ENCODE measurements around the gene HOXC9. TPM values are rescaled to one million over a fixed set of nuclear protein-coding genes. Genes with fewer than 3 reads are reported as not detected.

The HOXC9 gene
- polyA plus RNA-seq, 4 donors = 19.1 to 33.6 (median 28.1) TPM

DNA sequence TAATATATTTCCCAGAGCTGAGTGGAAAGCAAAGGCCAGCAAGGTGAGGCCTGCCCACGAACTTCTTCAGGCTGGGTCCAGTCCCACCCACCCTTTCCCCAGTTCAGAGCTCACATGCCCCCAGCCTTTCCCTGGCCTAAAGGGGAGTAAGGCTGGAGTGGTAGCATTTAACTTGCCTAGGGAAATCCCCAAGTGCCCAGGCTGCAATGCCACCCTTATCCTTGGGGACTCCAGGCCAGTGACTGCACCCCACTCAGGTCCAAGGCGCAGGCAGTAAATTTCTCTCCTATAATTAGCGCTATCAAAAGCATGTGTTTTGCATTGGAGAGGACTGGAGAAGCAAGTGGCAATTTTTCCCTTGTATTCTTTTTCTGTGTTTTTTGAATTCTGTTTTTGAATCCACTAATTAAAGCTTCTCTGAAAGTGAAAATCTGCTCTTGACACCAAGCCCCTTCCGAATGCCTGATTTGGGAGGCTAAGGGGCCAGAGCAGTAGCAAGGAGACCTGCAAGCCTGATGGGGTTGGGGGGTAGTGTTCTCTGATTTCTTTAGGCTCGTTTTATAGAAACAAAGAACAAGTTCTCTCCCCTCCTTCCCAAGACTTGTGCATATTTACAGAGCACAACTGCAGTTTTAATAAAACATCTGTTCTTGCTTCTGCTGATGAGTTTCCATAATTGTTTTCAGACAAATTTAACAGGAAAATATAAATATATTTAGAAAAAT is 24.8 kb downstream of the HOXC9 start:
- DNase-seq (ENCODE audit: low read depth in 4 of 4, low spot score in 2 of 4) = no peak

DNA sequence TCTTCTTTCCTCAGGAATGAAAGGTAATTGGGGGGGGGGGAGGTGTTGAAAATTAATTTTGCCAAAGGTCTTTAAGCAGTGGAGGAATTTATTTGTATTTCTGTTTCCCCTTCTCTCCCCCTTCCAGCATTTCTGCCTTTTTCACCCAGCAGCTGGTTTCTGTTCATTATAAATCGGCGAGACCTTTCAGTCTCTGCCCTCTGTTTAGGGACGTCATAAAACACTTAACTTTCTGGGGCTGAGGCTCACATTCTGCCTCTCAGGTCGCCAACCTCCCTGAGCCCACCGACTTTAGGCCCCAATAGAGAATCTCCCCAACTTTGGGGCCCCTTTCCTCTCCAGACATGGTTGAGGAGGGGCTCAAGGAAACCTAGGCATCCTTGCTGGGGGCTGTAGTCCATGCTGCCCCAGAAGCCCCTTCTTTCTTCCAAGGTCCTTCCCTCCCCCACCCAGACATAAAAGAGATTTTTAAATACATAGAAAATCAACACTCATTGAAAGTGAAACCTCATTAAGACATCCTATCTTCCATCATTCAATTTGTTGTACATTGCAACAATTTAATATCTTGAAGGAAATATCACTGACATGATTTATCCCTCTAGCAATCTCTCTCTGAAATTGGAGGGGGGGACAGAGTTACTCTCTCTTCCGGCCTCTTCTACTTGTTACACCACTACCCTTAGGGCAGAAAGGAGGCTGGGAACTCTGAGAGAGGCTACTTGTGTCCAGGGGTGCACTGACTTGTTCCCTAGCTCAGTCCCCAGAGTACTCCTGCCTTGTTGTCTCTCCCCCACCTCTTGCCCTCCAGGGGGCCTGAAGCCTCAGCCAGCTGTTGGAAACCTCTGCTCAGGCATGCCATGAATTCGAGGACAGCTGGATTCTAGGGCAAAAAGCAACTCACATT is 25.8 kb downstream of the HOXC9 start:
- no peak for DNase-seq (ENCODE audit: low read depth in 4 of 4, low spot score in 2 of 4)

DNA sequence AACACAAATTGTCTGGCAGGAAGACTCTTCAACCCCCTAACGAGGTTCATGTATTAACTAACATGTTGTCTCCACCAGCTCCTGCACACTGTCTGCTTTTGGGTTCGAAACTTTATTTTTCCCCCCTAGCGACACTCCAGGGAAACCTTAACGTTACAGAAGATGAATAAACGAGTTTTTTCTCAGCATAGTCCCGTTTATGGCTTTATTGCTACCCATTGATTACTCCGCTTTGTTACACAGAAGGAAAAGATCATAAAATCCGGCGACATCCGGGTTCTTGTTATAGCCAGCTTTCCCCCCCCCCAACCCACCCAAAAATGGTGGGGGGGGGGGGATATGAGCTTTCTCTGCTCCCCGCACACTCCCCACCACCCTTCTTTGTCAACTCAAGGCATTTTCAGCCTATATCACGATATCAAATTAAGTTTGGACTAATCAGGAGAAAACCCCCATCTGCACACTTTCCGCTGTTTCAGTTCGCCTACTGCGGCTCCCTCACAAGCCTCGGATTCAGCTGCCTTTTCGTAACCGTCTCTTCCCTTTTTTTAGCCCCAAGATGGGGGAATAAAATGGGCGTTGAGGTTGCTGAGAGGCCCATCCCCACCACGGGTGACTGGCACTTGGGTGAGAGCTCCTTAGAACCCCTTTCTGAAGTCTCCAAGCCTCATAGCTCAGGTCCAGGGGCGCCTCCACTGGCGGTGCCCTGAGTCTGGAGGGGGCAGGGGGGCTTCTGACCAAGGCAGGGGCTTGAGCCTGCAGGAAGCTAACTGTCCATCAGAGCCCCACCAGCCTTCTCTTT is 26.9 kb downstream of the HOXC9 start:
- DNase-seq (ENCODE audit: low read depth in 4 of 4, low spot score in 2 of 4) = no peak

DNA sequence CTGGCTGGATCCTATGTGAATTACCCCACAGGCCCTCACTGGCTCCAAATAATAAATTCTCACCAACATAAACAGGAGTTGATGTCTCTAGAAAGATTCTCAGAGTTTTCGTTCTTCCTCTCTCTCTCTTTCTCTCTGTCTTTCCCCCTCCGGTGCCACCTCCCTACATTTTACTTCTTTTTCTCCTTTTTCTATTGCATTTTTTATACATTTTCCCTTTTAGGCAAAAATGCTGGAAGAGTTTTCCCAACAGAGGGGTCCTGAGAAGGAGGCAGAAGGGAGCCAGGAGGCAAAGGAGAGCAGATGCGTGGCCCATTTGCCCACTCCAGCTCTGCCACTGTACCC is 27.5 kb downstream of the HOXC9 start:
- no peak for DNase-seq (ENCODE audit: low read depth in 4 of 4, low spot score in 2 of 4)

DNA sequence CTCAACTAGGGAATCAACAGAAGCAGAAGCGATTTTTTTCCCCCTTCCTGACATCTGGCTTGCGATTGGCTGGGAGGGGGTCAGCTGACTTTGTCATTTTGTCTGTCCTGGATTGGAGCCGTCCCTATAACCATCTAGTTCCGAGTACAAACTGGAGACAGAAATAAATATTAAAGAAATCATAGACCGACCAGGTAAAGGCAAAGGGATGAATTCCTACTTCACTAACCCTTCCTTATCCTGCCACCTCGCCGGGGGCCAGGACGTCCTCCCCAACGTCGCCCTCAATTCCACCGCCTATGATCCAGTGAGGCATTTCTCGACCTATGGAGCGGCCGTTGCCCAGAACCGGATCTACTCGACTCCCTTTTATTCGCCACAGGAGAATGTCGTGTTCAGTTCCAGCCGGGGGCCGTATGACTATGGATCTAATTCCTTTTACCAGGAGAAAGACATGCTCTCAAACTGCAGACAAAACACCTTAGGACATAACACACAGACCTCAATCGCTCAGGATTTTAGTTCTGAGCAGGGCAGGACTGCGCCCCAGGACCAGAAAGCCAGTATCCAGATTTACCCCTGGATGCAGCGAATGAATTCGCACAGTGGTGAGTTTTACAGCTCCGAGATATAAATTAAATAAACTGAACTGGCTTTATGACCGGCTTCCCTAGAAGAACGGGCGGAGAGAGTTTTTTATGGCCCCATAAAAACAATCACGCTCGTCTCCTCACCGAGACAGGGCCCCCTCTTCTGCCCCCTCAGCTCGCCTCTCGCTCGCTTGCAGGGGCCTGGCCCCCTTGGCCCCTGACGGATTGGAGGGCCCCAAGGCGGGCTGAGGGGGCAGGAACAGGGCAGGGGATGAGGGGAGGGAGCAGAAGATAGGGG is 28.6 kb downstream of the HOXC9 start, which contains the start of gene HOXC6:
Gene HOXC6, plus strand, starts transcription at position 127 of the 888 bp plus-strand sequence. Its CDS starts 82 bp downstream, at position 209.
- DNase-seq (ENCODE audit: low read depth in 4 of 4, low spot score in 2 of 4) = no peak

DNA sequence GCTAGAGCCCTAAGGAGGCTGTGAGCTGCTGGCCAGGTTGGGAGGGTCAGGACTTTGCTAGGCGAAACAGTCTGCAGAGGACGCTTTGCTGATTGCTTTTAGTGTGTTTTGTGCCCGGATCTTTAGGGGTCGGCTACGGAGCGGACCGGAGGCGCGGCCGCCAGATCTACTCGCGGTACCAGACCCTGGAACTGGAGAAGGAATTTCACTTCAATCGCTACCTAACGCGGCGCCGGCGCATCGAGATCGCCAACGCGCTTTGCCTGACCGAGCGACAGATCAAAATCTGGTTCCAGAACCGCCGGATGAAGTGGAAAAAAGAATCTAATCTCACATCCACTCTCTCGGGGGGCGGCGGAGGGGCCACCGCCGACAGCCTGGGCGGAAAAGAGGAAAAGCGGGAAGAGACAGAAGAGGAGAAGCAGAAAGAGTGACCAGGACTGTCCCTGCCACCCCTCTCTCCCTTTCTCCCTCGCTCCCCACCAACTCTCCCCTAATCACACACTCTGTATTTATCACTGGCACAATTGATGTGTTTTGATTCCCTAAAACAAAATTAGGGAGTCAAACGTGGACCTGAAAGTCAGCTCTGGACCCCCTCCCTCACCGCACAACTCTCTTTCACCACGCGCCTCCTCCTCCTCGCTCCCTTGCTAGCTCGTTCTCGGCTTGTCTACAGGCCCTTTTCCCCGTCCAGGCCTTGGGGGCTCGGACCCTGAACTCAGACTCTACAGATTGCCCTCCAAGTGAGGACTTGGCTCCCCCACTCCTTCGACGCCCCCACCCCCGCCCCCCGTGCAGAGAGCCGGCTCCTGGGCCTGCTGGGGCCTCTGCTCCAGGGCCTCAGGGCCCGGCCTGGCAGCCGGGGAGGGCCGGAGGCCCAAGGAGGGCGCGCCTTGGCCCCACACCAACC is 29.8 kb downstream of the HOXC9 start:
- DNase-seq (ENCODE audit: low read depth in 4 of 4, low spot score in 2 of 4) = no peak

DNA sequence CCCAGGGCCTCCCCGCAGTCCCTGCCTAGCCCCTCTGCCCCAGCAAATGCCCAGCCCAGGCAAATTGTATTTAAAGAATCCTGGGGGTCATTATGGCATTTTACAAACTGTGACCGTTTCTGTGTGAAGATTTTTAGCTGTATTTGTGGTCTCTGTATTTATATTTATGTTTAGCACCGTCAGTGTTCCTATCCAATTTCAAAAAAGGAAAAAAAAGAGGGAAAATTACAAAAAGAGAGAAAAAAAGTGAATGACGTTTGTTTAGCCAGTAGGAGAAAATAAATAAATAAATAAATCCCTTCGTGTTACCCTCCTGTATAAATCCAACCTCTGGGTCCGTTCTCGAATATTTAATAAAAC is 30.5 kb downstream of the HOXC9 start:
- no peak for DNase-seq (ENCODE audit: low read depth in 4 of 4, low spot score in 2 of 4)

DNA sequence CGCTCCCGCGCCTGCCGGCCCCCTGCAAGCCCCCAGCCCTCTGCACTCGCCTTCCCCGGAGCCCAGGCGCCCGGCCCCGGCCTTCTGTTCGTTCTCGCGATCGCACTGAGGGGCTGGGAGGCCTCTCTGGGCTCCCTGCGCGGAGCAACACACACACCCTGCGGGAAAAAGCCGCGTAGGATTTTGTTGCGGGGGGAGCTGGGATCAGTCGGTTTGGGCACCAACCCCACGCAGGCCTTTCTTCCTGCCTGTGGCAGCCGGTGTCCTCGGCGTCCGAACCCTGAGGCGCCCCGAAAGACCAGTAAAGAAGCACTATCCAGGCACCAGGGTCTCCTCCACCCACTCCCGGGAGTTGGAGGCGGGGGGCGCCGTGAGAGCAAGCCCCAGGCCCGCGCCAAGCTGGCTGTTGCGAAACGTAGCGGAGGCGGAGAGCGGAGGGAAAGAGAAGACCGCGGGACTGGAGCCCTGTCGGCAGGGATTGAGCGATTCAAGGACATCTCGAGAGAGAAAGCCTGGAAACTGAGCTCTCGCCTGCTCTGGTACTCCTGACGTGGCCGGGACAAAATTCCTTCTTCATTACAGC is 31.0 kb downstream of the HOXC9 start:
- DNase-seq (ENCODE audit: low read depth in 4 of 4, low spot score in 2 of 4) = no peak

DNA sequence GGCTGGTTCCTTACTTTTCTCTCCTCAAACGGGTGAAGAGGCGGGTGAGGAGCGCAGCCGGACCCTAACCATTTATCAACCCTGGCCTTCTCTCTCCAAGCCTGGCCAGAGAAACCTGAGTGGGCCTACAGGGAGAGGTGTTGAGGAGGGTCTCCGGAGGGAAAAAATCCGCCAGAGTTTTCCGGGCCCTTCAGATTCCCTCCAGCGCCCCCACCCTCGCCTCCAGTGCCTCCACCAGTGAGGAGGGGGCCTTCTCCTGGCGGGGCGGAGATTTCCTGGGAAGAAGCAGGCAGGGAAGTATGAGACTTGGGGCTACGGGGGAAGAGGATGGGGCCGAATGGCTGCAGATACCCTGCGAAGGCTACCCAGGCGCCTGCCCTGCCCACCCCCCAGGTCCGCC is 31.5 kb downstream of the HOXC9 start:
- no peak for DNase-seq (ENCODE audit: low read depth in 4 of 4, low spot score in 2 of 4)

DNA sequence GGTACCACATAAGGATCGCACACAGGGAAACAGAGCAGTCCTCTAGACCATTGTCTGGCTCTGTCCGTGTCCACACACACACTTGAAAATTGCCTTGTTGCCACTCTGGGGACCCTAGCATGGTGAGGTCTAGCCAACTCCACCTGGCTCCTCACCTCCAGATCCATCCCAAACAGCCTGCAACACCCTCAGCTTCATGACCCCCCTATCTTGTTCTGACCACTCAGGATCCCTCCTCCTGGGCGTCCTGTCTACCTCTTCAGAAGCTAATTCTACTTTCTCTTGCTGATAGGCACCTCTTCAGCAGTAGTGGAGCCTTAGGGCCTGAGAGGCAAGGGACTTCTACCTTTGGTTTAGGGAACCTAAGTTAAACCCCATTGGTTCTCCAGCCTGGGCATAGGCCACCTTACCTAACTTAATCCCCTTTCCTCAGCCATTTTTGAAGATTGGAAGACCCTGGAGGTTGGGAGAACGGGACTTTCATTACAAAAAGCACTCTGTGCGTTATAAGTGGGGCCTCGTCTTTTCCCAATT is 32.2 kb downstream of the HOXC9 start:
- no peak for DNase-seq (ENCODE audit: low read depth in 4 of 4, low spot score in 2 of 4)

DNA sequence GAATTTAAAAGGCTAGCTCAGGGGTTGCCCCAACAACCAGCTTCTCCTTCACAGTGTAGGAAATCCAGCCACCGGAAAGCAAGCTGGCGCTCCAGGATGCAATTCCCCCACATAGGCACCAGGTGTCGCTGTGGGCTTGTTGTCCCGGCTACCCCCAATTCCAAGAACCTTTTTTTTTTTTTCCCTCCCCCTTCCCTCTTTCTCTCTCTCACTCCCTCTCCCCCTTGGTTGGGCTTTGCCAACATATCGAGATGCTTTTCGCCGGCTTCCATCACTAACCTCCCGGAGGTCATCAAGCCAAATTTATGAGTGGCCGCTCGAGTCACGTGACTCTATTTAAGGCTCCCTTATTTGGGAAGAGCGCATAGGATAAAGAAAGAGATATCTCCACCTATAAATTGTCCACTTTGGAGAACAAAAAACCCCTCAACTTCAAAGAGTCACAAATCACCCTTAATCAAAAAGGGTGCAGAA is 32.7 kb downstream of the HOXC9 start, which contains the start of gene HOXC5:
Gene HOXC5, plus strand, starts transcription at position 424 of the 474 bp plus-strand sequence. CDS start 73 bp downstream, outside the sequence.
- DNase-seq (ENCODE audit: low read depth in 4 of 4, low spot score in 2 of 4) = no peak

DNA sequence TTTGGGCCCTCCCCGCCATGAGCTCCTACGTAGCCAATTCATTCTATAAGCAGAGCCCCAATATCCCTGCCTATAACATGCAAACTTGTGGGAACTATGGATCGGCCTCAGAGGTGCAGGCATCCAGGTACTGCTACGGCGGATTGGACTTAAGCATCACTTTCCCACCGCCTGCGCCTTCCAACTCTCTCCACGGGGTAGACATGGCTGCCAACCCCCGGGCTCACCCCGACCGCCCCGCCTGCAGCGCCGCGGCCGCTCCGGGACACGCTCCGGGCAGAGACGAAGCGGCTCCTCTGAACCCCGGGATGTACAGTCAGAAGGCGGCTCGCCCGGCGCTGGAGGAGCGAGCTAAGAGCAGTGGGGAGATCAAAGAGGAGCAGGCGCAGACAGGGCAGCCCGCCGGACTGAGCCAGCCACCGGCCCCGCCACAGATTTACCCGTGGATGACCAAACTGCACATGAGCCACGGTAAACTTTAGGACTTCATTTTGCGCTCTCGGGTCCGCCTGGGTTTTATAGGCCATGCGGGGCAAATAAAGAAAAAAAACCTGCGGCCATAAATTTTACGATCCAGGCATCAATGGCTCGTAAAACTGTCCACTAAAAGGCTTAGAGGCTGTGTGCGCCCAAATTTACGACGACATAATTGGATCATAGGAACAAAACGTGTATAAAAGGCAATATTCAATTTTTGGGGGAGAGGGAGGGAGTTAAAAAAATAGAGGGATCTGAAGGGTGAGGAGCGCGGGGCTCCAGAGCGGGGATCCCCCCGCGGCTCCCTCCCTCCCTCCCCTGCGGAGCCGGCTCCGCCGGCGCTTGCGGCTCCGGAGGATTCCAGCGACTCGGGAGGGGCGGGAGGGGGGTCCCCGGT is 33.4 kb downstream of the HOXC9 start:
- DNase-seq (ENCODE audit: low read depth in 4 of 4, low spot score in 2 of 4) = no peak

DNA sequence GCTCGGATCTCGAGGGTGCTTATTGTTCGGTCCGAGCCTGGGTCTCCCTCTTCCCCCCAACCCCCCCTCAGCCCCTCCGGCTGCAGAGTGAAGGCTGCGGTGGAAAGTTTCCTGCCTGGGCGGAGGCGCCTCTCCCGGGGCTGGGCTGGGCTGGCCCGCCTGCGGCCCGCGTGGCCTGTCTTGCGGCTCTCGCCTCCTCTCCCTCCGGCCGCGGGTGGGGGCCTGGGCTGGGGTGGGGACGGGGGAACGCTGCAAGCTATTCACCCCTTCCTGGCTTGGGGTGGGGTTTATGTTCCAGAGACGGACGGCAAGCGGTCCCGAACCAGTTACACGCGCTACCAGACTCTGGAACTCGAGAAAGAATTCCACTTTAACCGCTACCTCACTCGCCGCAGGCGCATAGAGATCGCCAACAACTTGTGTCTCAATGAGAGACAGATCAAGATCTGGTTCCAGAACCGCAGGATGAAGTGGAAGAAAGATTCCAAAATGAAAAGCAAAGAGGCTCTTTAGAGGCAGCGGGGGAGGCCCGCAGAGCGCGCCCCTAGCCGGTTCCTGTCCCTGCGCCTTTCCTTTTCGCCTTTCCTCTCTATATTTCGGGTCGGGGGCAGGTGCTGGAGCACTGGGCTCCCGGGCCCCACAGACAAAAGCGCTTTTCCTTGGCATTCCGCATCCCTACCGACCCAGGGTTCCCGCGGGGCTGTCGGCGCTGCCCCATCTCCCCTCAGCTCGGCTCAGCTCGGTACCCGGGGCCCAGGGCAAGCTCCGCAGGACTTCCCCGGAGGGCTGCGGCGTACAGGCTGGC is 34.2 kb downstream of the HOXC9 start:
- DNase-seq (ENCODE audit: low read depth in 4 of 4, low spot score in 2 of 4) = no peak

DNA sequence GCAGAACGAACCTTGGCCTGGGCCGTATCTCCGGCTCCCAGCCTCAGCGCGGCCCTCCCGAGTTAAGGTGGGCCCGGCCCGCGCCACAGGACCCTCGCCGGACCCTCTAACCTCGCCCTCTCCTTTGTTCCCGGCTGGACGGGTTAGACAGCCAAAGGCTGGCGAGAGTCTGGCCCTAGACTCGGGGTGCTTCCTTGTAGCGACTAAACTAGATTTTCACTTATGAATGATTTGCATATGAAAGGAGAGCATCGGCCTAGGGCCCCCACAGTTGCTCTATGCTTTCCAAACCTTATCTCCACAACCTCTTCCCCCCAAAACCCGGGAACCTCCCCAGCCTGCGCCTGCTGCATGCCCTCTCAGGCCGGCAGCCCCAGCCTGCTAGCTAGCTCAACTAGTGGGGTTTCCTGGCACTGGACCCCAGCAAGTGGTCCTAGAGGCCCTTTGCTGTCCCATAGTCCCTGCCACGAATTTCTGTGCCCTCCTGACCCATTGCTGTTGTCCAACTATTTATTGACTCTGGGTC is 34.9 kb downstream of the HOXC9 start:
- no peak for DNase-seq (ENCODE audit: low read depth in 4 of 4, low spot score in 2 of 4)

DNA sequence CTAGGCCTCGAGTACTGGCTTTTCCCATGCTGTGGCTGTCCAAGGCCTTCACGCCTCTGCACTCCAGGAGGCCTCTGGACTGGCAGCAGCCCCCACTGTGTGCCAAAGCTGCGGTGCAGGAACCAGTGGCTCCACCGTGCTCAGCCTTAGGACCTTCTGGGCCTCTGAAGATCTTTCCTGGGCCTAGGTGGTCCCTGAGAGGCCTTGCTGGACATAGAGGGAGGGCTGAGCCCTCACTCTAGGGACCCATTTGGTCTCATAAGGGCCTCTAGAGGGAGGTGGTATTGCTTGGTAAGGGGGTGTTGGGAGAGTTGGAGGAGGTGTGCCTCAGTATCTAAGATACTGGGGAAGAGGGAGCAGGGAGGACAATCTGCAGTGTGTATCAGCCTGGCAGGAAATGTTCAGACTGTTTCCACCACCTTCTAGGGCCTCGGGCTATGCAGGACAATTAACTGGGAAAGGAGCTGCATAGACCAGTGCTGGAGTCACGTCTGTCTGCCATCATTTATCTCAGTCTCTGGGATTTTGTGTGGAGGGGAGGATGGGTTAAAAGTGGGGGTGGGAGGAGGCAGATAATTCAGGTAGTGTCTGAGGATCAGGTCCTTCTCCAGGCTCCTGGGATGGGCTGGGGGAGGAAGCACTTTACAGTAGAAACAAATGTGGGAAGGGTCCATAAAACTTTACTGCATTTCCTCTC is 35.8 kb downstream of the HOXC9 start:
- DNase-seq (ENCODE audit: low read depth in 4 of 4, low spot score in 2 of 4) = no peak

Data from left renal cortex interstitium (tissue), 4 donors.